Osteoblast (primary cell): ENCODE data around the gene CROCC2. TPM values are rescaled to one million over a fixed set of nuclear protein-coding genes. Genes with fewer than 3 reads are reported as not detected.

ENCODE experiments used
- DNase-seq: peaks from one replicate; pipeline ENCODE4 v3.0.0; 2011; ENCODE audit warnings: low spot score, mixed read lengths; ENCODE audit not compliant: insufficient read length; ENCODE audit errors: missing footprints
- H2AFZ ChIP-seq: 2 replicates; pipeline ENCODE4 v1.6.0; 2011; ENCODE audit warnings: mild to moderate bottlenecking, low read length
- H3K27ac ChIP-seq: 2 replicates; pipeline ENCODE4 v1.5.1; 2011; ENCODE audit warnings: mild to moderate bottlenecking, low read depth, low read length, moderate library complexity
- H3K27me3 ChIP-seq: 2 replicates; pipeline ENCODE4 v1.6.0; 2012; ENCODE audit warnings: mild to moderate bottlenecking, control low read depth, inconsistent platforms, low read length, moderate library complexity; ENCODE audit not compliant: insufficient read depth
- H3K36me3 ChIP-seq: 2 replicates; pipeline ENCODE4 v1.5.1; 2011; ENCODE audit warnings: mild to moderate bottlenecking, low read length, control low read depth, moderate library complexity; ENCODE audit not compliant: insufficient read depth
- H3K4me1 ChIP-seq: 2 replicates; pipeline ENCODE4 v1.5.1; 2011; ENCODE audit warnings: mild to moderate bottlenecking, low read length, control low read depth, moderate library complexity; ENCODE audit not compliant: insufficient read depth
- H3K4me2 ChIP-seq: 2 replicates; pipeline ENCODE4 v1.6.0; 2011; ENCODE audit warnings: mild to moderate bottlenecking, low read length; ENCODE audit not compliant: insufficient read depth
- H3K4me3 ChIP-seq: fragments of 200-600 bp; sonication (generic); 3 replicates; pipeline ENCODE4 v1.5.1; 2012; ENCODE audit warnings: mild to moderate bottlenecking, low read length, inconsistent platforms; ENCODE audit not compliant: insufficient read depth
- H3K79me2 ChIP-seq: 2 replicates; pipeline ENCODE4 v1.6.0; 2012; ENCODE audit warnings: mild to moderate bottlenecking, low read length, control low read depth, inconsistent platforms; ENCODE audit not compliant: insufficient read depth
- H3K9me3 ChIP-seq: 2 replicates; pipeline ENCODE4 v1.5.1; 2011; ENCODE audit warnings: low read depth, low read length, control low read depth
- H4K20me1 ChIP-seq: 2 replicates; pipeline ENCODE4 v1.6.0; 2012; ENCODE audit warnings: mild to moderate bottlenecking, low read length, control low read depth; ENCODE audit not compliant: insufficient read depth
- CTCF ChIP-seq: IDR thresholded peaks from 2 replicates; pipeline ENCODE4 v1.5.1; 2011; ENCODE audit warnings: mild to moderate bottlenecking, low read depth, low read length, moderate library complexity; ENCODE audit errors: extremely low read depth
- total RNA-seq: library from RNA; depleted of rRNA; stranded (reverse); fragments of >200 nt; gene quantifications from 2 replicates; pipeline ENCODE4 v1.2.3, GENCODE V29; 2012

Gene CROCC2
- total RNA-seq, 1 donor, result under 0.01 TPM

- peak; percentile 68 for DNase-seq
- no peaks in the 10 kb centered on the region for H3K9me3 ChIP-seq
- H3K79me2 ChIP-seq, result no peaks in the 10 kb centered on the region
- TF ChIP-seq CTCF, result no peak
- no peak overlapping the region for H3K4me3 ChIP-seq
- H3K27ac ChIP-seq, result no peak overlapping the region
- H3K4me1 ChIP-seq, result no peaks in the 10 kb centered on the region
- H3K27me3 ChIP-seq, result peaks cover 19% of the 10 kb centered on the region
- H3K4me2 ChIP-seq, result no peak overlapping the region
- no peak overlapping the region for H2AFZ ChIP-seq
- no peaks in the 10 kb centered on the region for H4K20me1 ChIP-seq
- no peaks in the 10 kb centered on the region for H3K36me3 ChIP-seq
Measured at GRCh38 chr2:240967681-240968621, 61.8 kb downstream of the CROCC2 start.

- no peak for TF ChIP-seq CTCF
- H3K4me2 ChIP-seq, result no peak overlapping the region
Measured at GRCh38 chr2:240968731-240969624, 62.8 kb downstream of the CROCC2 start.

GRCh38 chr2:240970104-240970503 lies 64.0 kb downstream of the CROCC2 start:
- Histone ChIP-seq H3K79me2 (no peaks in the 10 kb centered on the region), H4K20me1 (no peaks in the 10 kb centered on the region), H3K4me3 (no peak overlapping the region), H3K4me2 (no peak overlapping the region), H2AFZ (no peak overlapping the region), H3K36me3 (no peaks in the 10 kb centered on the region), H3K4me1 (no peaks in the 10 kb centered on the region), H3K27ac (no peak overlapping the region), H3K9me3 (no peaks in the 10 kb centered on the region), H3K27me3 (peaks cover 31% of the 10 kb centered on the region)
- DNase-seq, result no peak
- no peak for TF ChIP-seq CTCF

More at GRCh38 chr2:240968731-240969624, 62.8 kb downstream of the CROCC2 start:
- DNase-seq, result no peak
- Histone ChIP-seq H2AFZ (no peak overlapping the region), H3K4me1 (no peaks in the 10 kb centered on the region), H3K9me3 (no peaks in the 10 kb centered on the region), H3K27me3 (peaks cover 24% of the 10 kb centered on the region), H3K79me2 (no peaks in the 10 kb centered on the region), H3K36me3 (no peaks in the 10 kb centered on the region), H3K27ac (no peak overlapping the region), H4K20me1 (no peaks in the 10 kb centered on the region), H3K4me3 (no peak overlapping the region)
